GM23338 (cell line): ENCODE measurements around the gene TMEM185B. TPM values are rescaled to one million over a fixed set of nuclear protein-coding genes. Genes with fewer than 3 reads are reported as not detected.

Source experiments
- ATAC-seq: fragments of 200-7000 bp; cut with Tn5 transposase; 3 replicates; pipeline ENCODE4 v1.9.1; 2020
- DNase-seq: peaks from one replicate; pipeline ENCODE4 v3.0.0-alpha.2; 2015; ENCODE audit warnings: low spot score
- H2AFZ ChIP-seq: fragments of 200-600 bp; sonication (generic); 2 replicates; pipeline ENCODE4 v1.8.0; 2016; ENCODE audit warnings: antibody characterized with exemption, mild to moderate bottlenecking, moderate library complexity
- H3F3A ChIP-seq: fragments of 200-600 bp; sonication (generic); replicated peaks from 2 replicates; pipeline ENCODE4 v1.8.0; 2017; ENCODE audit warnings: antibody characterized with exemption, mixed run types, low read depth
- H3K27ac ChIP-seq: fragments of 200-600 bp; sonication (generic); 2 replicates; pipeline ENCODE4 v1.6.1; 2016; ENCODE audit warnings: low read depth
- H3K27me3 ChIP-seq: fragments of 200-600 bp; sonication (generic); 2 replicates; pipeline ENCODE4 v1.8.0; 2016; ENCODE audit warnings: mild to moderate bottlenecking, mixed run types, moderate library complexity; ENCODE audit not compliant: insufficient read depth
- H3K36me3 ChIP-seq: fragments of 200-600 bp; sonication (generic); 2 replicates; pipeline ENCODE4 v1.8.0; 2016; ENCODE audit warnings: mild to moderate bottlenecking; ENCODE audit not compliant: insufficient read depth
- H3K4me1 ChIP-seq: fragments of 200-600 bp; sonication (generic); 2 replicates; pipeline ENCODE4 v1.8.0; 2016; ENCODE audit warnings: mild to moderate bottlenecking, moderate library complexity; ENCODE audit not compliant: insufficient read depth
- H3K4me2 ChIP-seq: fragments of 200-600 bp; sonication (generic); 2 replicates; pipeline ENCODE4 v1.7.1; 2017; ENCODE audit warnings: mixed run types
- H3K4me3 ChIP-seq: fragments of 200-600 bp; sonication (generic); 2 replicates; pipeline ENCODE4 v1.6.1; 2016; ENCODE audit warnings: mixed run types
- H3K79me2 ChIP-seq: fragments of 200-600 bp; sonication (generic); replicated peaks from 2 replicates; pipeline ENCODE4 v1.8.0; 2017; ENCODE audit warnings: mild to moderate bottlenecking; ENCODE audit not compliant: insufficient read depth
- H3K9me2 ChIP-seq: fragments of 200-600 bp; sonication (generic); 2 replicates; pipeline ENCODE4 v1.8.0; 2017; ENCODE audit not compliant: insufficient read depth
- H4K20me1 ChIP-seq: fragments of 200-600 bp; sonication (generic); replicated peaks from 2 replicates; pipeline ENCODE4 v1.8.0; 2017; ENCODE audit warnings: mild to moderate bottlenecking; ENCODE audit not compliant: insufficient read depth
- H3K27ac Mint-ChIP-seq: 2 replicates; pipeline ENCODE4 v1.8.0; 2020; ENCODE audit warnings: inconsistent platforms, mild to moderate bottlenecking, moderate library complexity, mixed read lengths
- H3K27me3 Mint-ChIP-seq: 3 replicates; pipeline ENCODE4 v1.8.0; 2022; ENCODE audit warnings: low read depth, mild to moderate bottlenecking, moderate library complexity, mixed read lengths, inconsistent platforms; ENCODE audit not compliant: insufficient read depth, poor library complexity
- H3K36me3 Mint-ChIP-seq: 3 replicates; pipeline ENCODE4 v1.8.0; 2021; ENCODE audit warnings: low read depth, mild to moderate bottlenecking, inconsistent platforms, moderate library complexity, mixed read lengths
- H3K4me1 Mint-ChIP-seq: 3 replicates; pipeline ENCODE4 v1.8.0; 2020; ENCODE audit warnings: mild to moderate bottlenecking, inconsistent platforms, mixed read lengths
- H3K4me3 Mint-ChIP-seq: 3 replicates; pipeline ENCODE4 v1.8.0; 2021; ENCODE audit warnings: moderate library complexity, mild to moderate bottlenecking, inconsistent platforms, mixed read lengths
- H3K9me3 Mint-ChIP-seq: 3 replicates; pipeline ENCODE4 v1.8.0; 2020; ENCODE audit warnings: moderate library complexity, mild to moderate bottlenecking, inconsistent platforms, mixed read lengths
- CREB1 ChIP-seq: fragments of 250-450 bp; sonication (Bioruptor Pico); IDR thresholded peaks from 2 replicates; pipeline ENCODE4 v1.5.0; 2020; ENCODE audit warnings: low read depth, mild to moderate bottlenecking, moderate library complexity
- CTCF ChIP-seq, 2 experiments: fragments of 200-600 bp in 1 of 2; sonication (generic) in 1 of 2; conservative IDR thresholded peaks; 2 replicates each; pipeline versions ENCODE4 v1.5.1 to v1.6.1; 2016 to 2017; ENCODE audit warnings: antibody characterized with exemption in 2 of 2, low read depth in 2 of 2, mild to moderate bottlenecking in 2 of 2, moderate library complexity in 1 of 2
- EZH2 ChIP-seq: fragments of 200-600 bp; sonication (generic); IDR thresholded peaks from one replicate; pipeline ENCODE4 v1.8.0; 2017; ENCODE audit warnings: antibody characterized with exemption, mild to moderate bottlenecking, low read depth; ENCODE audit not compliant: unreplicated experiment
- JUNB ChIP-seq: IDR thresholded peaks from one replicate; pipeline ENCODE4 v1.6.1; 2016; ENCODE audit warnings: antibody characterized with exemption; ENCODE audit not compliant: unreplicated experiment
- REST ChIP-seq: IDR thresholded peaks from one replicate; pipeline ENCODE4 v1.6.1; 2018; ENCODE audit warnings: antibody characterized with exemption; ENCODE audit not compliant: unreplicated experiment
- ZNF114 ChIP-seq: fragments of 250-450 bp; sonication (Bioruptor Pico); IDR thresholded peaks from 2 replicates; pipeline ENCODE4 v1.5.0; 2020; ENCODE audit warnings: mild to moderate bottlenecking, moderate library complexity
- ZNF331 ChIP-seq: fragments of 250-450 bp; sonication (Bioruptor Pico); IDR thresholded peaks from 2 replicates; pipeline ENCODE4 v1.5.0; 2020; ENCODE audit warnings: low read depth, mild to moderate bottlenecking, moderate library complexity
- polyA plus RNA-seq: library from polyadenylated mRNA; unstranded; fragments of >200 nt; fragmentation: Nextera tagmentation; extraction: Ambion mirVana; gene quantifications from 2 replicates; pipeline ENCODE4 v1.2.1, GENCODE V29; 2016
- total RNA-seq: library from RNA; depleted of rRNA; stranded (reverse); fragments of >200 nt; shearing (Covaris generic); gene quantifications from 2 replicates; pipeline ENCODE4 v1.2.3, GENCODE V29; 2014

Gene TMEM185B
- total and polyA plus RNA-seq, 2 experiments from 2014 or later: 3.9 to 24.4 TPM

GRCh38 chr2:120192280-120192679, 30.9 kb downstream of the TMEM185B start:
- Histone ChIP-seq H3K9me2 (no peaks in the 10 kb centered on the region), H3K4me2 (no peak overlapping the region), H3K27ac (no peak overlapping the region), H4K20me1 (no peaks in the 10 kb centered on the region), H3K27me3 (no peaks in the 10 kb centered on the region), H3K79me2 (no peaks in the 10 kb centered on the region), H3K36me3 (no peaks in the 10 kb centered on the region), H3F3A (no peaks in the 10 kb centered on the region), H3K4me3 (no peak overlapping the region), H2AFZ (no peak overlapping the region), H3K4me1 (no peaks in the 10 kb centered on the region)
- Mint-ChIP-seq H3K9me3 (peaks cover 6% of the 10 kb centered on the region; the same call in 1 of the 3 replicates), H3K27me3 (peaks cover 2% of the 10 kb centered on the region), H3K4me3 (no peak overlapping the region), H3K36me3 (no peaks in the 10 kb centered on the region), H3K27ac (no peak overlapping the region), H3K4me1 (no peaks in the 10 kb centered on the region)
- ATAC-seq (no peak), DNase-seq (no peak)
- no peak for TF ChIP-seq REST
- no peak for TF ChIP-seq EZH2
- TF ChIP-seq JUNB: no peak
- TF ChIP-seq CTCF (conservative IDR thresholded peaks at IDR 0.05; ENCODE audit: low read depth in 2 of 2): no peak
- no peak for TF ChIP-seq ZNF114
- no peak for TF ChIP-seq CREB1 (CRISPR knock-in tag)

GRCh38 chr2:120189189-120189588, 34.0 kb downstream of the TMEM185B start:
- Histone ChIP-seq H3F3A (no peaks in the 10 kb centered on the region), H3K4me3 (no peak overlapping the region), H3K27me3 (no peaks in the 10 kb centered on the region), H3K79me2 (no peaks in the 10 kb centered on the region), H3K4me2 (no peak overlapping the region), H3K36me3 (no peaks in the 10 kb centered on the region), H4K20me1 (no peaks in the 10 kb centered on the region), H3K9me2 (no peaks in the 10 kb centered on the region), H3K4me1 (no peaks in the 10 kb centered on the region), H3K27ac (no peak overlapping the region), H2AFZ (no peak overlapping the region)
- DNase-seq (no peak), ATAC-seq (no peak)
- Mint-ChIP-seq H3K27me3 (peaks cover 2% of the 10 kb centered on the region), H3K36me3 (no peaks in the 10 kb centered on the region), H3K4me3 (no peak overlapping the region), H3K4me1 (no peaks in the 10 kb centered on the region), H3K27ac (no peak overlapping the region), H3K9me3 (peaks cover 9% of the 10 kb centered on the region; the same call in 1 of the 3 replicates)
- no peak for TF ChIP-seq CREB1 (CRISPR knock-in tag)
- TF ChIP-seq REST: no peak
- no peak for TF ChIP-seq ZNF331 (CRISPR knock-in tag)
